NCI-H82 treated with DMSO at 0.1 percent for 48 hours (cell line): Measurements from ENCODE around the gene RRAGD.
"Not testable (repeated sequence)": the region's sequence is repeated elsewhere in the genome, so short reads cannot be mapped to it uniquely, and the experiment has no call there.

Experiments used
- DNase-seq: peaks from one replicate; lab custom pipeline; 2025; ENCODE audit not compliant: unreplicated experiment; lab: John Stamatoyannopoulos, UW

RRAGD gene

DNA sequence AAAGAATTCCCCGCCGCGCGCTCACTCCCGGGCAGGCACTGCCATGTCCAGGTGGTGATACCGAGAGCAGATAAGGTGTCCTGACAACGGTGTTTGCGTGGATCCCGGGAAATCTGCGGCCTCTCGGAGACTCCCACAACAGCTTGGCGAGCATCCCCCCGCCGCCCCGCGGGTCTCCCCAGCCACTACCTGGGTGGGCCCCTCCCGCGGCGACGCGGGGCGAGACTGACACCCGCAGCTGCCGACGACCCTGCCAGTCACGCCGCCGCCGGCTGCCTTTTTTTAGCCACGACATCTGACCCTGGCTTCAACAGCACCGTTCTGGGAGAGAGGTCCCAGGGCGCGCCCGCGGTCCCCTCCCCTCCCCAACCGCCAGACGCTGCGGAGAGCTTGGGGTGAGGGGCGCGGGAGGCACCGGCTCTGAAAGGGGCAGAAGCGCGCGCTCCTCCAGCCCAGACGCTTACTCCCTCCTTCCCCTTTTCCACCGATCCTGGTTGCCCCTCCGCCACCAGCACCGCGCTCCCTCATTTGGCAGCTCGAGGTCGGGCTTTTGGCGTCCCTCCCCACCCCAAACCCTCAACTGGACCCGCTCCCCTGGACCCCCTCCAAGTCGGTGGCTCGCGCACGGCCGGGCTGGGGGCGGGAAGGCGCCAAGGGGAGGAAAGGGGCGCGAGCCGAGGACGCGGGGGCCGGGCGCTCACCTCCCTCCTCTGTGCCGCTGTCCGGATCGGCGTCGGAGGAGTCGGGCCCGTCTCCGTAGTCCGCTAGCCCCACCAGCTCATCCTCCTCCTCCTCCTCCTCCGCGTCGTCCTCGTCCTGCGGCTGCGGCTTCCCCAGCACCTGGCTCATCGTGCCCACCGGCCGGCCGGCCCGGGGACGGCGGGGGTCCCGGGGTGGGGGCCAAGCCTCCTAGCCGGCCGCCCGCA is 665 bp downstream of the RRAGD start:
- no peak for DNase-seq

DNA sequence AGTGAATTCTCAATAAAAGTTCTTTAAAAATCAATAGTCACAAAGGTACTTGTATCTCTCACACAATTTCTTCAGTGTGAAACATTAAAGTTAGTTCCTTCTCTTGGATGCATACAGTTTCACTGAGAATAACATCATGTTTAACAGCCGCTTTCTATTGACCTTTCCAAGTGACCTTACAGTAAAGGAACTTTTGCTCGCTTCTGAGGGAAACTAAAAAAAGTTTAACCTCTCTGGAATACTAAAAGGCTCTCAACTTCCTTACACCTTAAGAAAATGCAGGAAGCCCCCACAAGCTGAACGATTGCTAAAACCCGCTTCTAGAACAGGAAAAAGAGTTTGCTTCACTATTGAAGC is 1.3 kb downstream of the RRAGD start:
- DNase-seq: no peak

DNA sequence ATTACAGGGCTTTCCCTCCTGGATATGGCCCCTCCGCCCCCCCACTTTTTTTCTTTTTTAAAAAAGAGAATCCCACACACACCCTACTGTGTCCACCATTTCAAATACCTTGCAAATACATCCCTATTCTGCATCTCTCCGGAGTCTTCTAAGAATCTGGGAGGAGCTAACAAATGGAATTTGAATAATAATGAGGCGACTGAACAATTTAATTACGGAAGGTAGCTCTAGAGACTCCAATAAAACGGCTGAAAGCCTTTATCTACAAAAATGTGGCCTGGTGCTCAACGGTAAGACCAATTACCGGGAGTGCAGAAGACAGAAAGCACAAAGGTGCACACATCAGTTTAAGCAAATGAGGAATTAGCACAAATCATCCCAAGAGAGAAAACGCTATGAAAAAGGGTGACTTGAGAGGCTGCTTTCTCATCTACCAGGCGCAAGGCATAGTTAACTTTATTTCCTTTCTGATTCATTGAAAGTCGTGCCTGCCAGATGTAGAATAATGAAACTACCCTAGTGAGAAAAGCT is 1.8 kb downstream of the RRAGD start:
- no peak for DNase-seq

- DNase-seq: no peak
Observed at GRCh38 chr6:89409461-89410035, 2.5 kb downstream of the RRAGD start.

GRCh38 chr6:89406141-89406540 is 5.9 kb downstream of the RRAGD start:
- no peak for DNase-seq

GRCh38 chr6:89404512-89404911 is 7.6 kb downstream of the RRAGD start:
- DNase-seq: peak; percentile 20

DNA sequence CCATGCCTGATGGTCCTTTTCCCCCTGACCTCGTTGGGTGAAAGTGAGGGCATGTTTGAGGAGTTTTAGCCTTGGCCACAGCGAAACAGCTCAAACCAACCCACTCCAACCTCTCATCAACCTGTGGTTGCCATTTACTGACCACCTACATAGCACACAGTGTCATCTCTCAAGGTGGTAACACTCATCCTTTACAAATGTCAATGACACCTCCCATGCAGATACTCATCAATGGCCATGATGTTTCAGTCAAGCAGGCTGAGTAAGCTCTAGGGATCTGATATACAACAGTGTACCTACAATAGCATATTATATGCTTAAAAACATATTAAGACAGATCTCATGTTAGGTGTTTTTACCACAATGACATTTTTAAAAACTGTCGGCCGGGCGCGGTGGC is 9.3 kb downstream of the RRAGD start:
- no peak for DNase-seq

DNA sequence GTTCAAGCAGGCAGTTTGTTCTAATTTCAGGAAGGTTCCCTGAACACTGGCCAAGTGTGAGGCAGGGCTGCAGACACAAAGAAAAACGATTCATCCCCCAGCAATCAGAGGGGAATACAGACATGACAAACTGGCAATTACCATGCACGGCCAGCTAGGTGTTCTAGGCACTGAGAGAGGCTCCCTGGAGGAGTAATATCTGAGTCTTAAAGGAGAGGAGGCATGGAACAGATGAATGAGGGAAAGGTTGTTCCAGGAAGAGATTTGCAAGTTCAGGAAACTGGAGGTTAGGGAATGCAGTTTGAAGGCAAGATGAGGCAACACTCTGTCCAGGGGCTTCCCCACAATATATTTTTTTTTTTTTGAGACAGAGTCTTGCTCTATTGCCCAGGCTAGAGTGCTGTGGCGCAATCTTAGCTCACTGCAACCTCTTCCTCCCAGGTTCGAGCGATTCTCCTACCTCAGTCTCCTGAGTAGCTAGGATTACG is 11.1 kb downstream of the RRAGD start:
- DNase-seq: no peak

GRCh38 chr6:89400050-89400449 is 12.0 kb downstream of the RRAGD start:
- DNase-seq: no peak

- DNase-seq: no peak
Observed at GRCh38 chr6:89398762-89399525, 13.1 kb downstream of the RRAGD start.

DNA sequence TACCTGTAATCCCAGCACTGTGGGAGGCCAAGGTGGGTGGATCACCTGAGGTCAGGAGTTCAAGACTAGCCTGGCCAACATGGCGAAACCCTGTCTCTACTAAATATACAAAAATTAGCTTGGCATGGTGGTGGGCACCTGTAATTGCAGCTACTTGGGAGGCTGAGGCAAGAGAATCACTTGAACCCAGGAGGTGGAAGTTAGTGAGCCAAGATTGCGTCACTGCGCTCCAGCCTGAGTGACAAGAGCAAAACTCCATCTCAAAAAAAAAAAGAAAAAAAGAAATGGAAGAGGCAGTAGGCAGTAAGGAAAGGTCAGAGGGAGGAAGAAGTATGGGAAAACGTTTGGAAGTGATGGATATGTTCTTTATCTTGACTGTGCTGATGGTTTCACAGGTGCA is 14.2 kb downstream of the RRAGD start:
- not testable (repeated sequence) for DNase-seq

DNA sequence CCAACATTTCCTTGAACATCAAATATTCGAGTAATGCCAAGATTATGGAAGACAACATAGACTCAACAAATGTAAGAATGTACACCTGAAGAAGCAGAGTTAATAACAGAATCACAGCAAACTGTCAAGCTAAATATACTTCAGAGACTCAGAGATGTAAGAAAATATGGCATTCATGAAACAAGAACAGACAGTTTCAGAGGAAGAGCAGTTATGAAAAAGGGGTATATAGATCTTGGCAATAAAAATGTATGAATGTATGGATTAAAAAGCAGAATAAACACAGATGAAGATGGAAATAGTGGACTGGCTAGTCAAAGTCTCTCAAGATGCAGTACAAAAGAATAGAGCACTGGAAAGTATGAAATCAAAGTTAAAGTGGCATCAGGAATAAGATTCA is 18.4 kb downstream of the RRAGD start:
- no peak for DNase-seq

- DNase-seq: no peak
Observed at GRCh38 chr6:89392823-89393222, 19.2 kb downstream of the RRAGD start.

DNA sequence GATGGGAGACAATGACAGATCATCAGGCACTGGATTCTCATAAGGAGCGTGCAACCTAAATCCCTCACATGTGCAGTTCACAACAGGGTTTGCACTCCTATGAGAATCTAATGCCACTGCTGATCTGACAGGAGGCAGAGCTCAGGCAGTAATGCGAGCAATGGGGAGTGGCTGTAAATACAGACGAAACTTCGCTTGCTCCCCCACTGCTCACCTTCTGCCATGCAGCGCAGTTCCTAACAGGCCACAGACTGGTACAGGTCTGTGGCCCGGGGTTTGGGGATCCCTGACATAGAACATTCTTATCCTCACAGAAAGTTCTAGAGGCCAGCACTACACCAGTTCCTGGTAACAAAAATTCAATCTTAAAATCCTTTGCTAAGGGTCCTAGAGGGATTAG is 23.2 kb downstream of the RRAGD start:
- DNase-seq: no peak

DNA sequence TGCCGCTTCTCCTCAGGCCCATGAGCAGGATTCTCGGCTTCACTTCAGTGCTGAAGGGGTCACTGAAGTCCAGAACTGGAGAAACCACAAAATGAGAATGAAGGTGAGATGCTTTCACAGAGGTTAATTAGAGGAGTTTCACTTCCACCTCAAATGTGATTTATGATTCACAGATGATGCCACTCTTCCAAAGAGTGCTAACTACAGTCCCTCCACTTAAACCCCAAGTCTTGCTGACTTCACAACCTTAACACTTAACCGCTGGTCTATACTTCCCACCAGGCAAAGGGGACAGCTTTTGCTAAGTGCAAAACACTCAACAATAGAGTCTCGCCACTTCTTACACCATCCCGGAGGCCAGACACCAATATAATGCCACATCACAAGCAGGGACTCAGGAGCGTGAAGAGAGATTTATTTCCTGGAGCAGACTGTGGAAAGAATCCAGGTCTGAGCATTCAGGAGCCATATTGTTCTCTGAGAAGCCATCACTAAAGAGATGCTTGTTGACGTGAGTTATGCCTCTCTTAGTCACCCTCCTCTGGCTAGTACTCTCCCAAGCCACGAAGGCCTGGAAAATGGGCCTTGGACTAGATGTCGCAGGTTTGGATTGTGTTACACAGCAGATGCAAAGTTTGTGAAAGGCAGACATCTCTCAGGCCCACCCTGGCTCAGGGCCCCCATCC is 24.4 kb downstream of the RRAGD start:
- DNase-seq: no peak

DNA sequence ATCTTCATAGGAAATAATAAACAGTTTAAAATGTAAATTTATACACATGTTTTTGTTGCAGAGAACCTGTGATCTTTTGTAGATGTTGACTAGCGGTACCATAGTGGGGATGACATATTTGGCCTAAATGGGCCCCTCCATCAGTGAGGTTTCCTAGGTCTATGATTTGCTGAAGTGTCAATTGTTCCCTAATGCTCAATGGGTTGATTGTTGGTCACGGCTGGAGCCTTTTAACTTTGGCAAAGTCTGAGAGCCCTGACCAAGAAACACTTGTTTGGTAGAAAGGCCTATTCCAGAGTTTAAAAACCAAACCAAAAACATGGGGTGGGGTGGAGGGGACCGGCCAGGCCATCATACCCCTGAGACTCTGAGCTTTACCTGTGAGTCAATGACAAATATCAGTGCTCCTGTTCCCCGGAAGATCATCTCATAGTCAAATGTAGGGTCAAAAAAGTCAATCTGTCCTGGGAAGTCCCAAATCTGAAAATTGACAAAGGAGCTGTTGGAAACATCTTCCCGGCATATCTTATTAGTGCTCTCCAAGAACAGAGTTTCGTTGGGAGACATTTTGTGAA is 25.1 kb downstream of the RRAGD start:
- no peak for DNase-seq

GRCh38 chr6:89385846-89386245 is 26.2 kb downstream of the RRAGD start:
- DNase-seq: no peak

- peak; percentile 71 for DNase-seq
Observed at GRCh38 chr6:89385156-89385667, 26.9 kb downstream of the RRAGD start.

GRCh38 chr6:89381031-89381430 is 31.0 kb downstream of the RRAGD start:
- DNase-seq: no peak

DNA sequence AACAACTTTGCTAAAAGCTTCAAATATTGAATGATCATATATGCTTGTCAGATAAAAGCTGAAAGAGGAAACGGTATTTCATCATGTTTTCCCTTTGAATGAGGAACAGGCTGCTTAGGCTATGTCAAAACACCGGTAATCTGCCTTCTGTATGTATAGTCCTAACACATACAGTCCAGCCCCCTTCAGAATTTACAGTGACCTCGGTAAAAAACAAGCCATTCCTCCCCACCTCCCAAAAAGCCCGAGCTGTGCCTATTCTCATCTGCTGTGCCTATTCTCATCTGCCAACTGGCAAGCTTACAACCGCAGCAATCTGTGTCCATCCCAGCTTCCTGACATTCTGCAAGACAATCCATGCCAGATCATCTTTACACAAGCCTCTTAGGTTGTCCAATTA is 32.8 kb downstream of the RRAGD start:
- DNase-seq: no peak
